T-helper 2 cell (primary cell): ENCODE measurements around the gene ZYG11B.
A peak's percentile ranks its signal among the peaks of the same experiment; 100 is the strongest.
"Not testable (repeated sequence)": the region's sequence is repeated elsewhere in the genome, so short reads cannot be mapped to it uniquely, and the experiment has no call there.

Experiments
- DNase-seq, 5 experiments: peaks; one replicate each; pipeline versions ENCODE4 v3.0.0 to v3.0.0-alpha.2; 2012 to 2022

The ZYG11B gene

GRCh38 chr1:52756020-52756419, 29.8 kb downstream of the ZYG11B start:
- DNase-seq = no peak

- DNase-seq = no peak
These were observed 33.7 kb downstream of the ZYG11B start for GRCh38 chr1:52759908-52760307.

GRCh38 chr1:52767596-52768280, 41.5 kb downstream of the ZYG11B start:
- peak in 1 of 5 experiments; percentile 29 for DNase-seq

GRCh38 chr1:52769346-52770033, 43.2 kb downstream of the ZYG11B start:
- no peak for DNase-seq

- DNase-seq = no peak
These were observed 45.1 kb downstream of the ZYG11B start for GRCh38 chr1:52771384-52771783.

- DNase-seq = no peak
These were observed 59.9 kb downstream of the ZYG11B start for GRCh38 chr1:52786148-52786547.

GRCh38 chr1:52790429-52790828, 64.2 kb downstream of the ZYG11B start:
- DNase-seq = not testable (repeated sequence)

- DNase-seq = no peak
These were observed 65.8 kb downstream of the ZYG11B start for GRCh38 chr1:52792036-52792435.

- DNase-seq = not testable (repeated sequence)
These were observed 67.5 kb downstream of the ZYG11B start for GRCh38 chr1:52793717-52794116.

- DNase-seq = no peak
These were observed 69.2 kb downstream of the ZYG11B start for GRCh38 chr1:52795464-52795863.

GRCh38 chr1:52798331-52798730, 72.1 kb downstream of the ZYG11B start:
- no peak for DNase-seq

GRCh38 chr1:52801011-52801410, 74.8 kb downstream of the ZYG11B start:
- DNase-seq = no peak

- not testable (repeated sequence) for DNase-seq
These were observed 77.8 kb downstream of the ZYG11B start for GRCh38 chr1:52804083-52804482.

GRCh38 chr1:52814465-52814864, 88.2 kb downstream of the ZYG11B start:
- DNase-seq = no peak

- not testable (repeated sequence) for DNase-seq
These were observed 94.6 kb downstream of the ZYG11B start for GRCh38 chr1:52820830-52821229.

- peak in 1 of 5 experiments; percentile 42 for DNase-seq
These were observed 99.6 kb downstream of the ZYG11B start for GRCh38 chr1:52825868-52826267.

GRCh38 chr1:52834798-52835197, 108.5 kb downstream of the ZYG11B start:
- no peak for DNase-seq

- DNase-seq = no peak
These were observed 109.8 kb downstream of the ZYG11B start for GRCh38 chr1:52836035-52836434.

- not testable (repeated sequence) for DNase-seq
These were observed 112.9 kb downstream of the ZYG11B start for GRCh38 chr1:52839175-52839574.

GRCh38 chr1:52842643-52843310, 116.5 kb downstream of the ZYG11B start, which contains the start of gene ZYG11A:
ZYG11A (plus strand) TSS chr1:52842760; CDS start chr1:52842884, 124 bp downstream.
- DNase-seq = peak; percentile 45 to 95 (median 53)

- DNase-seq = not testable (repeated sequence)
These were observed 118.9 kb downstream of the ZYG11B start for GRCh38 chr1:52845119-52845518.

- no peak for DNase-seq
These were observed 122.2 kb downstream of the ZYG11B start for GRCh38 chr1:52848423-52848822.

- no peak for DNase-seq
These were observed 124.7 kb downstream of the ZYG11B start for GRCh38 chr1:52850951-52851350.

GRCh38 chr1:52852854-52853253, 126.6 kb downstream of the ZYG11B start:
- no peak for DNase-seq
